Nephron (organoid): ENCODE results near the gene BLOC1S6.

Experiments used
- H3K27ac Mint-ChIP-seq, 3 experiments: 2 replicates each; pipeline ENCODE4 v1.8.0; 2020; ENCODE audit warnings: mixed read lengths in 3 of 3, mild to moderate bottlenecking in 2 of 3, moderate library complexity in 1 of 3
- H3K27me3 Mint-ChIP-seq: 2 replicates; pipeline ENCODE4 v1.8.0; 2021; ENCODE audit warnings: low read depth, mild to moderate bottlenecking, moderate library complexity, mixed read lengths
- H3K36me3 Mint-ChIP-seq: 2 replicates; pipeline ENCODE4 v1.8.0; 2020; ENCODE audit warnings: low read depth, mixed read lengths
- H3K4me1 Mint-ChIP-seq: 2 replicates; pipeline ENCODE4 v1.8.0; 2020; ENCODE audit warnings: mixed read lengths
- H3K4me3 Mint-ChIP-seq, 3 experiments: 2 replicates each; pipeline ENCODE4 v1.8.0; 2020; ENCODE audit warnings: mild to moderate bottlenecking in 3 of 3, mixed read lengths in 3 of 3, moderate library complexity in 2 of 3
- H3K9me3 Mint-ChIP-seq: 2 replicates; pipeline ENCODE4 v1.8.0; 2020; ENCODE audit warnings: mixed read lengths
- TF ChIP-seq, protein P1 (sequence below), 3 experiments: fragments of 200-600 bp; sonication (generic); IDR thresholded peaks; one replicate each; pipeline ENCODE4 v1.5.0; 2021; ENCODE audit warnings: antibody characterized with exemption in 3 of 3; ENCODE audit not compliant: unreplicated experiment in 3 of 3

BLOC1S6 gene

DNA sequence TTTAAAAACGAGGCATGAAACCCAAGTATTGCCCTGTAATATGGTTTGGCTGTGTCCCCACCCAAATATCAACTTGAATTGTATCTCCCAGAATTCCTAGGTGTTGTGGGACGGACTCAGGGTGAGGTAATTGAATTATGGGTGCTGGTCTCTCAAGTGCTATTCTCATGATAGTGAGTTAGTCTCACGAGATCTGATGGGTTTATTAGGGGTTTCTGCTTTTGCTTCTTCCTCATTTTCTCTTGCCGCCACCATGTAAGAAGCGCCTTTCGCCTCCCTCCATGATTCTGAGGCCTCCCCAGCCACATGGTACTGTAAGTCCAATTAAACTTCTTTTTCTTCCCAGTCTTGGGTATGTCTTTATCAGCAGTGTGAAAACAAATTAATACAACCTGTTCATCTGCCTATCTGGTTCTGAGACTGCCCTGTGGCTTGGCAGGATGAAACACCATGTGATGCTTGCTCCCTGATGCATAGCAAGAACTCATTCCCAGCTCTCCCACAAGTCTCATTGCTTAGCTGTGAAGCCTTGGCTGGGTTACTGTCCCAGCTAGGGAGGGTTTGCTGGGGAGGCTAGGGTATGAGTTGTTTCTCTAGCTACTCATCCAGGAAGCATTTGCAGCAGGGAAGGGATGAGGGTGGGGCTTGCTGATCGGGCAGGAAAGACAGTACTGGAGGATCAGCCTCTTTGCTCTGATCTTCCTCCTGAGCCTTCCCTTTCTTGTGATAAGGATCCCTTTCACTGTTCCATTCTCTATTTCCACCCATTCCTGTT is 43.9 kb downstream of the BLOC1S6 start:
- peaks cover 8% of the 10 kb centered on the region for H3K4me1 Mint-ChIP-seq
- peaks cover 6% of the 10 kb centered on the region for H3K36me3 Mint-ChIP-seq
- peak overlapping the region in 1 of 3 experiments; percentile 39 for H3K4me3 Mint-ChIP-seq
- TF ChIP-seq, protein P1, sequence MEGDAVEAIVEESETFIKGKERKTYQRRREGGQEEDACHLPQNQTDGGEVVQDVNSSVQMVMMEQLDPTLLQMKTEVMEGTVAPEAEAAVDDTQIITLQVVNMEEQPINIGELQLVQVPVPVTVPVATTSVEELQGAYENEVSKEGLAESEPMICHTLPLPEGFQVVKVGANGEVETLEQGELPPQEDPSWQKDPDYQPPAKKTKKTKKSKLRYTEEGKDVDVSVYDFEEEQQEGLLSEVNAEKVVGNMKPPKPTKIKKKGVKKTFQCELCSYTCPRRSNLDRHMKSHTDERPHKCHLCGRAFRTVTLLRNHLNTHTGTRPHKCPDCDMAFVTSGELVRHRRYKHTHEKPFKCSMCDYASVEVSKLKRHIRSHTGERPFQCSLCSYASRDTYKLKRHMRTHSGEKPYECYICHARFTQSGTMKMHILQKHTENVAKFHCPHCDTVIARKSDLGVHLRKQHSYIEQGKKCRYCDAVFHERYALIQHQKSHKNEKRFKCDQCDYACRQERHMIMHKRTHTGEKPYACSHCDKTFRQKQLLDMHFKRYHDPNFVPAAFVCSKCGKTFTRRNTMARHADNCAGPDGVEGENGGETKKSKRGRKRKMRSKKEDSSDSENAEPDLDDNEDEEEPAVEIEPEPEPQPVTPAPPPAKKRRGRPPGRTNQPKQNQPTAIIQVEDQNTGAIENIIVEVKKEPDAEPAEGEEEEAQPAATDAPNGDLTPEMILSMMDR (IDR thresholded peaks at IDR 0.05; ENCODE audit: unreplicated experiment in 3 of 3), result no peak
- H3K27me3 Mint-ChIP-seq, result peaks cover 17% of the 10 kb centered on the region
- peak overlapping the region; percentile 6 to 74 (median 65) for H3K27ac Mint-ChIP-seq
- peaks cover 17% of the 10 kb centered on the region for H3K9me3 Mint-ChIP-seq

DNA sequence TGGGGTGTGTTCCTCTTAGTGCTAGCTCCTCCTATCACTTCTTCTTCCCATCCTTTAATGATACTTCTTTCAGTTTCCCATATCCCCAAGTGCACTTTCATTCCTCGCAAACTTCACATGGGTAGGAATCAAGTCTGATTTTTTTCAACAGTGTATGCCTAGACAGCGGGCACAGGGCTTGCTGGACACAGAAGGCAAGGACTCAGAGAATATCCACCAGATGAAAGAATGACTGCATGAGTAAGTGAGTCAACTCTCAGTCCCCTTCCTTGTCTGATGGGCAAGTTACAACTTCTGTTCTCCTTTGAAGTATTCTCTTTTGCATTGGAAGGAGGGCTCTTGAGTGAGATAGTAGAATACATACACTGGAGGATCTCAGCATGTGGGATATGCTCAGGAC is 44.6 kb downstream of the BLOC1S6 start:
- peaks cover 10% of the 10 kb centered on the region for H3K9me3 Mint-ChIP-seq
- peaks cover 18% of the 10 kb centered on the region for H3K27me3 Mint-ChIP-seq

DNA sequence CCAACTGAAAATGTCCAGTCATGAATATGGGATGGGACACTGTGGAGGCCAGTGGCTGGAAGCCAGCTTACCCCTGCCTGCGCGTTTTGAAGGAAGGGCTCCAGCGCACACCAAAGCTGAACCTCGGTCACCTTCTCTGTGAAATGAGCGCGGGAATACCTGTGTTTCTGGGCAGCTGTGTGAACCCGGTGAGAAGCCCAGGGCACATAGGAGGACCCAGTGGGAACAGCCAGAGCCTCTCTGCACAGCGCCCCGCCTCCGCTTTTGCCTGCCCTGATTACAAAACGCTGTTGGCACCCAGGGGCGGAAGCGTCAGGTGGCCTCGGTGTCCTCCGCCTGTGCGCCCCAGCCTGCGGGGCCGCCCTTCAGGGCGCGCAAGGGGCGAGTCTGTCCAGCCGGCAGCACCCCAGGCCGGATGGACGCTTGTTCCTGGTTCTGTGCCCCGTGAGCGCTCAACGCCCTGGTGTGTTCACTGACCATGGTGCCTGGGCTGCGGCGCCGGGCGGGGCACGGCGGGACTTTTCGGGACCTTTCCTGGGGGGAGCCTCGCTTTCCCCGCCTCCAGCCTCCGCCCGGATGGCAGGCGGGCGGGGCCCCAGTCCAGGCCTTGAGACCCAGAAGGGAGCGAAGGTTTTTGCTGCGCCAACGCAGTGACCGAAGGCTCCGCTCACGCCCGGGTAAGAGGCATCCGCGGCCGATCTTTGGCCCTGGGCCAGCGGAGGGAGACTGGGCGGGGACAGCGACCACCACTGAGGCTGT is 47.4 kb downstream of the BLOC1S6 start, which contains the start of gene SQOR:
Gene SQOR, plus strand, starts transcription at position 598 of the 759 bp plus-strand sequence. CDS start 23,895 bp downstream, outside the sequence.
- peaks cover 21% of the 10 kb centered on the region for H3K4me1 Mint-ChIP-seq
- H3K36me3 Mint-ChIP-seq, result no peaks in the 10 kb centered on the region
- peaks cover 2% of the 10 kb centered on the region for H3K9me3 Mint-ChIP-seq
- H3K27ac Mint-ChIP-seq, result peak within 1 kb of the TSS; percentile 62 to 92 (median 87)
- H3K4me3 Mint-ChIP-seq, result peak within 1 kb of the TSS; percentile 90 to 93 (median 91)
- TF ChIP-seq, protein P1 (IDR thresholded peaks at IDR 0.05; ENCODE audit: unreplicated experiment in 3 of 3), result no peak
- H3K27me3 Mint-ChIP-seq, result peaks cover 41% of the 10 kb centered on the region

More for the DNA sequence above, 44.6 kb downstream of the BLOC1S6 start:
- H3K36me3 Mint-ChIP-seq, result peaks cover 4% of the 10 kb centered on the region
- H3K4me3 Mint-ChIP-seq, result peak overlapping the region in 1 of 3 experiments; percentile 39
- TF ChIP-seq, protein P1 (IDR thresholded peaks at IDR 0.05; ENCODE audit: unreplicated experiment in 3 of 3), result no peak
- H3K4me1 Mint-ChIP-seq, result peaks cover 8% of the 10 kb centered on the region
- peak overlapping the region; percentile 6 to 74 (median 65) for H3K27ac Mint-ChIP-seq

DNA sequence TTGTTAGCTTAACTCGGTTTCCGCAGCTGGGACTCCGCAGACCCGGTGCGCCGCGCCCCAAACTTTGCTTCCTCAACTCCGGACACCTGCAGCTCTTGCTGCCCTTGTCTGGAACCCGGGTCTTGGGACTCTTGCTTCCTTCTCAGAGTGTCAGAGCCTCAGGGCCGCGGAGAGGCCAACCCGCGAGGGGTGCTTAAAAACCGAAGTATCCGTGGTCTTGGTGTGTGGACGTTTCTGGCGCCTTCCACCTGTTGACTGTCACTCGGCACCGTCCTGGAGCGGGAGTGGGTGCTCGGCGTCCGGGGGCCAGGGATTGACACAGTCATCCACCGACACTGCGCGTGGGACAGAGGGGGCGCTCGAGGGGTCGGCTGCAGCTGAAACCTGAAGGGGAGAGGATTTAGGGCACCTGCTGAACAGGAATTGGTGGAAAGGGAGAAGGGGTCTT is 48.0 kb downstream of the BLOC1S6 start:
- peak overlapping the region; percentile 90 to 93 (median 91) for H3K4me3 Mint-ChIP-seq
- H3K4me1 Mint-ChIP-seq, result peaks cover 21% of the 10 kb centered on the region
- TF ChIP-seq, protein P1 (IDR thresholded peaks at IDR 0.05; ENCODE audit: unreplicated experiment in 3 of 3), result peak; percentile 38 to 57 (median 46)
- peak overlapping the region; percentile 62 to 92 (median 87) for H3K27ac Mint-ChIP-seq
- H3K9me3 Mint-ChIP-seq, result no peaks in the 10 kb centered on the region
- no peaks in the 10 kb centered on the region for H3K36me3 Mint-ChIP-seq
- peaks cover 47% of the 10 kb centered on the region for H3K27me3 Mint-ChIP-seq

DNA sequence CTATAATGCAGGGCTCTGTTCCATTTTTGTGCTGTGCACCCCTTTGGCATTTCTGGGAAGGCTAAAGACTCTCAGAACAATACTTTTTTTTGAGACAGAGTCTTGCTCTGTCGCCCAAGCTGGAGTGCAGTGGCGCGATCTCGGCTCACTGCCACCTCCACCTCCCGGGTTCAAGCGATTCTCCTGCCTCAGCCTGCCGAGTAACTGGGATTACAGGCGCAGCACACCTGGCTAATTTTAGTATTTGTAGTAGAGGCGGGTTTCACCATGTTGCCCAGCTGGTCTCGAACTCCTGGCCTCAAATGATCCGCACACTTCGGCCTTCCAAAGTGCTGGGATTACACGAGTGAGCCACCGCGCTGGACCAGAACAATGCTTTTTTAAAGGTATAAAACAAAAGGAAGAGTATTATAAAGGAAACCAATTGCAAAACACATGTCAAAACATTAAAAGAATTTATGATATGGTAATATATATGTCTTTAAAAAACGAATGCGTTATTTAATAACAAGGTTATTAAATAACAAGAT is 48.6 kb downstream of the BLOC1S6 start:
- Mint-ChIP-seq H3K9me3 (no peaks in the 10 kb centered on the region), H3K27me3 (peaks cover 48% of the 10 kb centered on the region), H3K4me3 (peak overlapping the region; percentile 90 to 93 (median 91)), H3K4me1 (peaks cover 22% of the 10 kb centered on the region), H3K36me3 (no peaks in the 10 kb centered on the region), H3K27ac (peak overlapping the region; percentile 62 to 92 (median 87))
- TF ChIP-seq, protein P1 (IDR thresholded peaks at IDR 0.05; ENCODE audit: unreplicated experiment in 3 of 3), result no peak
